ENCODE data around the gene PLXNA4.

DNA sequence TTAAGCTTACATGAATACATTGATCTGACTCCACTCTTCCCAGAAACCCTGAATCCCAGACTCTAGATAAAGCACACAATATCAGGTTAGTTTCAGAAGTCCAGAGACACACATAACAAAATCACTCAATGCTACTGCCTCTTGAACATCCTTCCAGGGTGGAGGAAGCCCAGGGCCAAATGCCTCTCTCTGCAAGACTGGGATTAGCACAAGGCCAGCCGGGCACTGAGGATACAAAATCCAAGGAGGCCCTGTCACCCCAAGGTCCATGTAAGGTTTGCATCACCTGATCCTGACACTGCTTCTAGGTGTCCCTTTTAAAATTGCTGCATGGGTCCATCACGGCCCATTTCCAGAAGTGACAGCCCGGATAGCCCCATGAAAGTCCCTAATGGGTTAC lies 2.6 kb upstream of the PLXNA4 start:
- no peak for TF ChIP-seq CBX8 (IDR thresholded peaks at IDR 0.05)
- TF ChIP-seq, protein P1, sequence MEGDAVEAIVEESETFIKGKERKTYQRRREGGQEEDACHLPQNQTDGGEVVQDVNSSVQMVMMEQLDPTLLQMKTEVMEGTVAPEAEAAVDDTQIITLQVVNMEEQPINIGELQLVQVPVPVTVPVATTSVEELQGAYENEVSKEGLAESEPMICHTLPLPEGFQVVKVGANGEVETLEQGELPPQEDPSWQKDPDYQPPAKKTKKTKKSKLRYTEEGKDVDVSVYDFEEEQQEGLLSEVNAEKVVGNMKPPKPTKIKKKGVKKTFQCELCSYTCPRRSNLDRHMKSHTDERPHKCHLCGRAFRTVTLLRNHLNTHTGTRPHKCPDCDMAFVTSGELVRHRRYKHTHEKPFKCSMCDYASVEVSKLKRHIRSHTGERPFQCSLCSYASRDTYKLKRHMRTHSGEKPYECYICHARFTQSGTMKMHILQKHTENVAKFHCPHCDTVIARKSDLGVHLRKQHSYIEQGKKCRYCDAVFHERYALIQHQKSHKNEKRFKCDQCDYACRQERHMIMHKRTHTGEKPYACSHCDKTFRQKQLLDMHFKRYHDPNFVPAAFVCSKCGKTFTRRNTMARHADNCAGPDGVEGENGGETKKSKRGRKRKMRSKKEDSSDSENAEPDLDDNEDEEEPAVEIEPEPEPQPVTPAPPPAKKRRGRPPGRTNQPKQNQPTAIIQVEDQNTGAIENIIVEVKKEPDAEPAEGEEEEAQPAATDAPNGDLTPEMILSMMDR (IDR thresholded peaks at IDR 0.05) = no peak
- TF ChIP-seq, protein P2, sequence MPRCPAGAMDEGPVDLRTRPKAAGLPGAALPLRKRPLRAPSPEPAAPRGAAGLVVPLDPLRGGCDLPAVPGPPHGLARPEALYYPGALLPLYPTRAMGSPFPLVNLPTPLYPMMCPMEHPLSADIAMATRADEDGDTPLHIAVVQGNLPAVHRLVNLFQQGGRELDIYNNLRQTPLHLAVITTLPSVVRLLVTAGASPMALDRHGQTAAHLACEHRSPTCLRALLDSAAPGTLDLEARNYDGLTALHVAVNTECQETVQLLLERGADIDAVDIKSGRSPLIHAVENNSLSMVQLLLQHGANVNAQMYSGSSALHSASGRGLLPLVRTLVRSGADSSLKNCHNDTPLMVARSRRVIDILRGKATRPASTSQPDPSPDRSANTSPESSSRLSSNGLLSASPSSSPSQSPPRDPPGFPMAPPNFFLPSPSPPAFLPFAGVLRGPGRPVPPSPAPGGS (IDR thresholded peaks at IDR 0.05) = no peak
- TF ChIP-seq EP300 (IDR thresholded peaks at IDR 0.05) = no peak
- TF ChIP-seq TFCP2L1 (CRISPR knock-in tag; IDR thresholded peaks at IDR 0.05) = no peak
- TF ChIP-seq HDAC2 (IDR thresholded peaks at IDR 0.05) = no peak
- TF ChIP-seq SMC3 (IDR thresholded peaks at IDR 0.05) = no peak
- TF ChIP-seq RAD21 (conservative IDR thresholded peaks at IDR 0.05 in 1 of 2, IDR thresholded peaks at IDR 0.05 in 1 of 2) = no peak

Measured in A549 (cell line).